ENCODE measurements around the gene SMYD2.

- TF ChIP-seq ESRRA (CRISPR knock-in tag; IDR thresholded peaks at IDR 0.05; ENCODE audit: borderline replicate concordance) (no peak), CTCF (IDR thresholded peaks at IDR 0.05) (no peak)
These were observed 86.9 kb downstream of the SMYD2 start for GRCh38 chr1:214367841-214368240.
